ENCODE results near the gene KIF2C.

KIF2C gene

DNA sequence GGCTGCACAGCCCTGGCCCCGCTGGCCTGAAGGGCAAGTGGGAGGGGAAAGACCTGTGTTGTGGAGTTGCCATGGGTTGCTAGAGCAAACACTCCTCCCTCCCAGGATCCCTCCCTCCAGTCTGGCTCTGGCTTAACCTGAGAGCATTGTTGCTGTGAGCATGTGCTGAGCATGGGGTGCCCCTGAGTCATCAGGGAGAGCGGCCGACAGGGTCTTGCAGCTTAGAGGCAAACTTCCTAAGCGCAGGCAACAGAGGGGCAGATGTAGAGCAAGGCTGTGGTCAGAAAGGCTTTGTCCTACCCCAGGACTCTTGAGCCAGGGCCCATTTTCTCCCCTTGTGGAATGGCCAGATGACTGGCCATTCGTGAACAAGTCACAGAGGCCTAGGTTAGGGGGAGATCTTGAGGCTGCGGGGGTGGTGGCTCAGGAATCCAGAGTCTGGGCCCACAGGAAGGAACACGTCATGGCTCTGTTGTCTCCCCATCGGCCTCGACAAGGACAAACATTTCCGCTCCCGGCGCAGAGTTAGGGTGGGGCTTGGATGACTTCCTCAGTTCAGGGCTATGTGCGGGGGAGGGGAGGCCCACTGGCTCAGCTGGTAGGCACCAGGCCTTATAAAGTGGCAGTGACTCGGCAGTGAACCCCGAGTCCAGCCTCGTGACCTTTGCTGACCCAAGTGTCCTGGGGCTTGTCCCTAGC lies 67.9 kb downstream of the KIF2C start:
- Histone ChIP-seq H3K27me3 (replicated peaks; ENCODE audit: insufficient read depth, low read length) (no peaks in the 10 kb centered on the region), H3K79me2 (ENCODE audit: low read length) (no peaks in the 10 kb centered on the region), H3K4me2 (ENCODE audit: low read depth, low read length) (no peak overlapping the region), H3K9me3 (replicated peaks; ENCODE audit: insufficient read depth, low read length) (no peaks in the 10 kb centered on the region), H4K20me1 (ENCODE audit: insufficient read depth, low read length) (no peaks in the 10 kb centered on the region), H2AFZ (ENCODE audit: low read length) (no peak overlapping the region), H3K36me3 (replicated peaks; ENCODE audit: insufficient read depth, low read length) (no peaks in the 10 kb centered on the region), H3K9ac (ENCODE audit: low read length) (no peak overlapping the region), H3K4me3 (ENCODE audit: low read length) (no peak overlapping the region), H3K4me1 (ENCODE audit: low read length) (peaks cover 19% of the 10 kb centered on the region), H3K9me2 (replicated peaks; ENCODE audit: insufficient read depth, low read length) (no peaks in the 10 kb centered on the region), H3F3A (ENCODE audit: insufficient read depth, low read length) (peaks cover 11% of the 10 kb centered on the region; the same call in 1 of the 2 replicates), H3K27ac (ENCODE audit: low read length) (no peak overlapping the region)
- TF ChIP-seq EZH2phosphoT487 (IDR thresholded peaks at IDR 0.05; ENCODE audit: low read length) (no peak), EZH2 (optimal IDR thresholded peaks at IDR 0.05; ENCODE audit: low read depth, low read length) (no peak)
- TF ChIP-seq, protein P1, sequence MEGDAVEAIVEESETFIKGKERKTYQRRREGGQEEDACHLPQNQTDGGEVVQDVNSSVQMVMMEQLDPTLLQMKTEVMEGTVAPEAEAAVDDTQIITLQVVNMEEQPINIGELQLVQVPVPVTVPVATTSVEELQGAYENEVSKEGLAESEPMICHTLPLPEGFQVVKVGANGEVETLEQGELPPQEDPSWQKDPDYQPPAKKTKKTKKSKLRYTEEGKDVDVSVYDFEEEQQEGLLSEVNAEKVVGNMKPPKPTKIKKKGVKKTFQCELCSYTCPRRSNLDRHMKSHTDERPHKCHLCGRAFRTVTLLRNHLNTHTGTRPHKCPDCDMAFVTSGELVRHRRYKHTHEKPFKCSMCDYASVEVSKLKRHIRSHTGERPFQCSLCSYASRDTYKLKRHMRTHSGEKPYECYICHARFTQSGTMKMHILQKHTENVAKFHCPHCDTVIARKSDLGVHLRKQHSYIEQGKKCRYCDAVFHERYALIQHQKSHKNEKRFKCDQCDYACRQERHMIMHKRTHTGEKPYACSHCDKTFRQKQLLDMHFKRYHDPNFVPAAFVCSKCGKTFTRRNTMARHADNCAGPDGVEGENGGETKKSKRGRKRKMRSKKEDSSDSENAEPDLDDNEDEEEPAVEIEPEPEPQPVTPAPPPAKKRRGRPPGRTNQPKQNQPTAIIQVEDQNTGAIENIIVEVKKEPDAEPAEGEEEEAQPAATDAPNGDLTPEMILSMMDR (IDR thresholded peaks at IDR 0.05; ENCODE audit: low read length) = no peak
- no peak for DNase-seq

DNA sequence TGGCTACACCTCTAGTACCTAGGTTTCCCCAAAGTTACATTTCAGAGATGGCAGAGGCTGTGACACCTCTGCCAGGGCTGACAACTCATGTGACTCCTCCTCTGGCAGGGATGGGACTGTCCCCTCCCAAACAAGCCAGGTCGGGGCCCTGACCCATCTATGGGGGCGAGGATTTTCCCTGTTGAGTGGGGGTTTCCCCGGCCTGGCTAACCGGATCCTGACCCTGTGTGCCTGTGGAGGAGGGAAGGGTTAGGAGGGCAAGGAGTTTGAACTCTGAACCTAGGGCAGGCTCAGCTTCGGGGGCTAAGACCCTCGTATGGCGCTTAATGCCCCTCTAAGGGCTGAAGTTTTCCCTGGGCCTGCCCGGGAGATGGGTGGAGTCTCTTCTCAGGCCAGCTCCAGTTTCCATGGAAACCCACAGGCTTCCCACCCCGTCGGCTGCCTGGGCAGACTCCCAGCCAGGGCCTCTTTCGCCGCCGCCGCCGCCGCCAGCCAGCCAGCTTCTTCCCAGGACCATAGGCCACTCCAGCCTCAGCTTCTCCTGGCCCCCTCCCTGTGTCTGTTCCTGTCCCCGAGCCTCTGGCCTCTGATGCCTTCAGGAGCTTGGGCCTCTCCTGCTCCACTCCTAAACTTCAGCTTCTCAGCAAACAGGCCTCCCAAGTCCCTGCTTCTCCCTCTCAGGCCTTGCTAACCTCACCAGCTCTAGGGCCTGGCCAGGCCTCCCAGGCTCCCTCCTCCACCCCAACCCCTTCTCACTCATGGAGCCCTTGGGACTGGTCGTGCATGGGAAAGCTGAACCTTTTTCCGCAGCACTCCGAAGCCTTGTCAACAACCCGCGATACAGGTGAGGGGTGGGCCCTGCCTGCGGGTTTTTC lies 68.7 kb downstream of the KIF2C start, which contains the start of gene BTBD19:
TSS of gene BTBD19 (plus strand) at position 461 of the 875 bp plus-strand sequence. CDS start at position 759, 298 bp downstream.
- DNase-seq = no peak

More for the DNA sequence above, 68.7 kb downstream of the KIF2C start, which contains the start of gene BTBD19:
- H3K4me3 ChIP-seq (ENCODE audit: low read length) = no peak within 1 kb of the TSS
- peak within 1 kb of the TSS; percentile 7; the same call in 1 of the 2 replicates for H3K4me2 ChIP-seq (ENCODE audit: low read depth, low read length)
- H3K9me2 ChIP-seq (replicated peaks; ENCODE audit: insufficient read depth, low read length) = no peaks in the 10 kb centered on the region
- peak within 1 kb of the TSS; percentile 52 for H2AFZ ChIP-seq (ENCODE audit: low read length)
- H3K4me1 ChIP-seq (ENCODE audit: low read length) = peaks cover 19% of the 10 kb centered on the region
- no peaks in the 10 kb centered on the region for H3K9me3 ChIP-seq (replicated peaks; ENCODE audit: insufficient read depth, low read length)
- no peaks in the 10 kb centered on the region for H3K79me2 ChIP-seq (ENCODE audit: low read length)
- no peaks in the 10 kb centered on the region for H3K27me3 ChIP-seq (replicated peaks; ENCODE audit: insufficient read depth, low read length)
- H3F3A ChIP-seq (ENCODE audit: insufficient read depth, low read length) = peaks cover 11% of the 10 kb centered on the region; the same call in 1 of the 2 replicates
- H3K36me3 ChIP-seq (replicated peaks; ENCODE audit: insufficient read depth, low read length) = no peaks in the 10 kb centered on the region
- no peak within 1 kb of the TSS for H3K9ac ChIP-seq (ENCODE audit: low read length)
- TF ChIP-seq, protein P1 (IDR thresholded peaks at IDR 0.05; ENCODE audit: low read length) = no peak
- no peak for TF ChIP-seq EZH2 (optimal IDR thresholded peaks at IDR 0.05; ENCODE audit: low read depth, low read length)
- TF ChIP-seq EZH2phosphoT487 (IDR thresholded peaks at IDR 0.05; ENCODE audit: low read length) = no peak
- H3K27ac ChIP-seq (ENCODE audit: low read length) = peak within 1 kb of the TSS; percentile 54; the same call in 1 of the 2 replicates
- H4K20me1 ChIP-seq (ENCODE audit: insufficient read depth, low read length) = no peaks in the 10 kb centered on the region

All from MM.1S (cell line).